ENCODE data around the gene LAYN. TPM values are rescaled to one million over a fixed set of nuclear protein-coding genes. Genes with fewer than 3 reads are reported as not detected.

Gene LAYN
- total RNA-seq, 1 donor from 2014 or later = 11.0 TPM

DNA sequence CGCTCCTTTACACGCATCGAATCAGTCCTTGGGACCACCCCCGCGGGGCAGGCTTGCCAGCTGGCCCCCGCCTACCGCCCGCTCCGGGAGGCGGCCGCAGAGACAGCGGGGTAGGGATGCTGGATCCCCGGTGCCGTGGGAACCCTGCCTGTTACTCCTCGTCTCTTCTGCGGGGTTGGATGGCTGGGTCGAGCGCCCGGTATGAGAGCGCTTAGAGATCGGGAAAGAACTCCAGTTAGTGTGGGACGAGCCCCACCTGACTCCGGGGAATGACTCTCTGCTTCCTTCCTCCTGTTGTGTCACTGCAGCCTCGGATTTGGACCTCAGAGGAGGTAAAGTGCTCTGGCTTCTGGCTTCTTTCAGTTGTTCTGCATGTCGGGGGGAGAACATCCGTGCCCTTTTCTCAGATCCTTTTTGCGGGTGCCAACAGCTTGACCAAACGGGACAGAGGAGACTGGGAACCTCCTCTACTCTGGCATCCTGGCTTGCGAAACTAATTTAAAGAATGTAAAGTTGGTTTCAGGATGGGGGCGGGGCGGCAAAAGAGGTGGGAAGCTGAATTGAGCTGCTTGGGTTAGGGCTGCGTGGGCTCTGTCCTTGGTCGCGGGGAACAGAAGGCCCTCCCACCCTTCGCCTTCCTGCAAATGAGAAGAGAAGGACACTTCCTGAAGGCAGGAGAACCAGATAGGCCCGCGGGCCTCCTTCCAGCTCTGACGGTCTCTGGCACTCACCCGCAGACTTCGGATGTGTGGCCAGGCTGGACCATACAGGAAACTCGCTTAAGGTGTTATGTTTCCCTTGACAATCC, 938 bp downstream of the LAYN start:
- Histone ChIP-seq H3K27me3 (ENCODE audit: control insufficient read depth in 3 of 3, insufficient read depth in 3 of 3, low read length in 3 of 3) (peaks cover 0 to 2% (median 0%) of the 10 kb centered on the region in 3 donors), H3K27ac (ENCODE audit: low read depth, low read length) (peak overlapping the region; percentile 57), H3K9me3 (ENCODE audit: control insufficient read depth in 3 of 3, low read length in 3 of 3) (no peaks in the 10 kb centered on the region), H3K4me3 (ENCODE audit: low read length in 3 of 3) (peak overlapping the region; percentile 61 to 77 (median 75)), H3K36me3 (ENCODE audit: control insufficient read depth in 3 of 3, insufficient read depth in 3 of 3, low read length in 3 of 3) (peaks cover 3 to 8% (median 6%) of the 10 kb centered on the region in 3 donors), H3K9ac (ENCODE audit: low read depth in 1 of 3, low read length in 3 of 3) (peak overlapping the region; percentile 48 to 69 (median 58)), H3K4me1 (ENCODE audit: control insufficient read depth in 3 of 3, insufficient read depth in 3 of 3, low read length in 3 of 3) (peaks cover 23 to 35% (median 27%) of the 10 kb centered on the region in 3 donors)

- Histone ChIP-seq H3K9me3 (ENCODE audit: control insufficient read depth in 3 of 3, low read length in 3 of 3) (no peaks in the 10 kb centered on the region), H3K4me3 (ENCODE audit: low read length in 3 of 3) (no peak overlapping the region), H3K27me3 (ENCODE audit: control insufficient read depth in 3 of 3, insufficient read depth in 3 of 3, low read length in 3 of 3) (peaks cover 0 to 2% (median 0%) of the 10 kb centered on the region in 3 donors), H3K36me3 (ENCODE audit: control insufficient read depth in 3 of 3, insufficient read depth in 3 of 3, low read length in 3 of 3) (peaks cover 3 to 14% (median 6%) of the 10 kb centered on the region in 3 donors), H3K27ac (ENCODE audit: low read depth, low read length) (no peak overlapping the region), H3K9ac (ENCODE audit: low read depth in 1 of 3, low read length in 3 of 3) (no peak overlapping the region), H3K4me1 (ENCODE audit: control insufficient read depth in 3 of 3, insufficient read depth in 3 of 3, low read length in 3 of 3) (peaks cover 23 to 35% (median 27%) of the 10 kb centered on the region in 3 donors)
Observed at GRCh38 chr11:111542606-111543275, 2.2 kb downstream of the LAYN start.

DNA sequence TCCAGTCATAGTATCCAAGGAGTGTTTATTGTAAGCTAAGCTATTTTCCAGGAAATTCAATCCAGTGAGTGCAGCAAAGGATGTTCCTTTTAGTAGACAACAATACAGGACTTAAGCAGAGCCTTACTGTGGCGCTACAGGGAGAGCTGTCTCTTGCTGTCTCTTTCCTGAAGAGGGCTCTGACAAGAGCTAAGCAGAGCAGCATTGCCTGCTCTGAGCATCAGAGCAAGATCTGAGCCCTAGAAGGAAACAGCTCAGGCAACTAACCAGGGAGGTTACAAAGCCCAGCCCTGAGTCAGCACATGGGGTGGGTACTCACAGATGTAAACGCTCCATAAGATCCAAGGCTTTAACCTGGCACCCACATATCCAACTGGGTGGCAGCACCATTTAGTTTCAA, 8.0 kb downstream of the LAYN start:
- Histone ChIP-seq H3K36me3 (ENCODE audit: control insufficient read depth in 3 of 3, insufficient read depth in 3 of 3, low read length in 3 of 3) (peaks cover 3 to 14% (median 6%) of the 10 kb centered on the region in 3 donors), H3K27me3 (ENCODE audit: control insufficient read depth in 3 of 3, insufficient read depth in 3 of 3, low read length in 3 of 3) (no peaks in the 10 kb centered on the region), H3K4me3 (ENCODE audit: low read length in 3 of 3) (peak overlapping the region in 2 of 3 donors; percentile 2 to 18)

DNA sequence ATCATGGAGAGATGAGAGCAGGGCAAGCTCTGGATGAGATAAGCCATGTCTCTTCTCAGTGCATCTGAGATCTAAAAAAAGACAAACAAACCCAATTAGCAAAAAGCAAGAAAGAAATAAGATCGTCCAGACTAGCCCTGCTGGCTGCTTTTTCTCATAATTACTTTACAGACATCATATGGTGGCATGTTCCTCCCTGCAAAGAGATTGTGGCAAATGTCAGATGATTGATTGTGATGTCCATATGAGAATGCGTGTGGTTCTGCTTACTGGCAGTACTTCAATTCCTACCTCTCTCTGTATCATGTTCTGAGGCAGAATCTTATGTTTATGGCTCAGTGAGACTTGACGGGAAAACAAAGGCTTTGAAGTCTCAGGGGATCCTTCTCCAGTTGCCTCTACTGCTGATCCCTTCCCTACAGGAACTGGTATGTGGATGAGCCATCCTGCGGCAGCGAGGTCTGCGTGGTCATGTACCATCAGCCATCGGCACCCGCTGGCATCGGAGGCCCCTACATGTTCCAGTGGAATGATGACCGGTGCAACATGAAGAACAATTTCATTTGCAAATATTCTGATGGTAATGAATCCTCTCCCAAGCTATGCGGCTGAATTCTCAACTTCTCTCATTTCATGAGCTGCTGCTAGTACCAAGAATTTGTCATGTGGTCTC, 8.8 kb downstream of the LAYN start:
- Histone ChIP-seq H3K4me3 (ENCODE audit: low read length in 3 of 3) (peak overlapping the region; percentile 19 to 36 (median 19)), H3K9ac (ENCODE audit: low read depth in 1 of 3, low read length in 3 of 3) (peak overlapping the region in 1 of 3 donors; percentile 1), H3K36me3 (ENCODE audit: control insufficient read depth in 3 of 3, insufficient read depth in 3 of 3, low read length in 3 of 3) (peaks cover 0 to 14% (median 6%) of the 10 kb centered on the region in 3 donors)

More for the DNA sequence above, 8.0 kb downstream of the LAYN start:
- Histone ChIP-seq H3K4me1 (ENCODE audit: control insufficient read depth in 3 of 3, insufficient read depth in 3 of 3, low read length in 3 of 3) (peaks cover 6 to 21% (median 19%) of the 10 kb centered on the region in 3 donors), H3K9ac (ENCODE audit: low read depth in 1 of 3, low read length in 3 of 3) (no peak overlapping the region), H3K9me3 (ENCODE audit: control insufficient read depth in 3 of 3, low read length in 3 of 3) (no peaks in the 10 kb centered on the region), H3K27ac (ENCODE audit: low read depth, low read length) (no peak overlapping the region)

GRCh38 chr11:111549869-111550203, 9.3 kb downstream of the LAYN start:
- Histone ChIP-seq H3K27ac (ENCODE audit: low read depth, low read length) (no peak overlapping the region), H3K4me1 (ENCODE audit: control insufficient read depth in 3 of 3, insufficient read depth in 3 of 3, low read length in 3 of 3) (peaks cover 6 to 21% (median 19%) of the 10 kb centered on the region in 3 donors), H3K9ac (ENCODE audit: low read depth in 1 of 3, low read length in 3 of 3) (no peak overlapping the region), H3K36me3 (ENCODE audit: control insufficient read depth in 3 of 3, insufficient read depth in 3 of 3, low read length in 3 of 3) (peaks cover 0 to 14% (median 6%) of the 10 kb centered on the region in 3 donors), H3K4me3 (ENCODE audit: low read length in 3 of 3) (no peak overlapping the region), H3K9me3 (ENCODE audit: control insufficient read depth in 3 of 3, low read length in 3 of 3) (no peaks in the 10 kb centered on the region), H3K27me3 (ENCODE audit: control insufficient read depth in 3 of 3, insufficient read depth in 3 of 3, low read length in 3 of 3) (no peaks in the 10 kb centered on the region)

More for the DNA sequence above, 8.8 kb downstream of the LAYN start:
- no peaks in the 10 kb centered on the region for H3K9me3 ChIP-seq (ENCODE audit: control insufficient read depth in 3 of 3, low read length in 3 of 3)
- no peaks in the 10 kb centered on the region for H3K27me3 ChIP-seq (ENCODE audit: control insufficient read depth in 3 of 3, insufficient read depth in 3 of 3, low read length in 3 of 3)
- H3K4me1 ChIP-seq (ENCODE audit: control insufficient read depth in 3 of 3, insufficient read depth in 3 of 3, low read length in 3 of 3) = peaks cover 6 to 21% (median 19%) of the 10 kb centered on the region in 3 donors
- H3K27ac ChIP-seq (ENCODE audit: low read depth, low read length) = no peak overlapping the region

DNA sequence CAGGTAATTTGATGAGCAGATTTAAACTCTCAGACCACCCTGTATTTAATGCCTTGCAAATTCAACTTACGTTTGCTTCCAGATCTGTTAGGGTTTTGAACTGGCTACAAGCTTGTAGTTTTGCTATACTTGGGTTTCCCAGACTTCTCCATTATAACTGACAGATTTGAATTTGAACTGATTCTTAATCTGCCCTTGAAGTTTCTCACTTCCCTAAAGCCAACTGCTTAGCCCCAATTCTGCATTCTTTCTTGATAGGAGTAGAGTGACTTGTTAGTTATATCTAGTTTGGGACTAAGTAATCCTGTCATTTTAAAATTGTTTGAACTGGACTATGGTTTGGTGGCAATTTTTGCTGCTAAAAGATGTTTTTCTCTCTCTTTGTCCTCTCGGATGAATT, 9.7 kb downstream of the LAYN start:
- no peak overlapping the region for H3K27ac ChIP-seq (ENCODE audit: low read depth, low read length)
- H3K4me3 ChIP-seq (ENCODE audit: low read length in 3 of 3) = no peak overlapping the region
- H3K9ac ChIP-seq (ENCODE audit: low read depth in 1 of 3, low read length in 3 of 3) = no peak overlapping the region
- H3K4me1 ChIP-seq (ENCODE audit: control insufficient read depth in 3 of 3, insufficient read depth in 3 of 3, low read length in 3 of 3) = peaks cover 6 to 21% (median 19%) of the 10 kb centered on the region in 3 donors
- no peaks in the 10 kb centered on the region for H3K27me3 ChIP-seq (ENCODE audit: control insufficient read depth in 3 of 3, insufficient read depth in 3 of 3, low read length in 3 of 3)
- no peaks in the 10 kb centered on the region for H3K9me3 ChIP-seq (ENCODE audit: control insufficient read depth in 3 of 3, low read length in 3 of 3)
- peaks cover 0 to 12% (median 6%) of the 10 kb centered on the region in 3 donors for H3K36me3 ChIP-seq (ENCODE audit: control insufficient read depth in 3 of 3, insufficient read depth in 3 of 3, low read length in 3 of 3)

- no peaks in the 10 kb centered on the region for H3K9me3 ChIP-seq (ENCODE audit: control insufficient read depth in 3 of 3, low read length in 3 of 3)
- H3K27ac ChIP-seq (ENCODE audit: low read depth, low read length) = no peak overlapping the region
- H3K27me3 ChIP-seq (ENCODE audit: control insufficient read depth in 3 of 3, insufficient read depth in 3 of 3, low read length in 3 of 3) = no peaks in the 10 kb centered on the region
- H3K36me3 ChIP-seq (ENCODE audit: control insufficient read depth in 3 of 3, insufficient read depth in 3 of 3, low read length in 3 of 3) = peaks cover 0 to 3% (median 0%) of the 10 kb centered on the region in 3 donors
- H3K4me3 ChIP-seq (ENCODE audit: low read length in 3 of 3) = no peak overlapping the region
- H3K4me1 ChIP-seq (ENCODE audit: control insufficient read depth in 3 of 3, insufficient read depth in 3 of 3, low read length in 3 of 3) = peaks cover 2 to 5% (median 3%) of the 10 kb centered on the region in 3 donors
- H3K9ac ChIP-seq (ENCODE audit: low read depth in 1 of 3, low read length in 3 of 3) = no peak overlapping the region
Observed at GRCh38 chr11:111554532-111554931, 14.0 kb downstream of the LAYN start.

- no peak overlapping the region for H3K27ac ChIP-seq (ENCODE audit: low read depth, low read length)
- H3K4me3 ChIP-seq (ENCODE audit: low read length in 3 of 3) = no peak overlapping the region
- H3K27me3 ChIP-seq (ENCODE audit: control insufficient read depth in 3 of 3, insufficient read depth in 3 of 3, low read length in 3 of 3) = no peaks in the 10 kb centered on the region
- H3K36me3 ChIP-seq (ENCODE audit: control insufficient read depth in 3 of 3, insufficient read depth in 3 of 3, low read length in 3 of 3) = peaks cover 0 to 3% (median 0%) of the 10 kb centered on the region in 3 donors
- H3K9ac ChIP-seq (ENCODE audit: low read depth in 1 of 3, low read length in 3 of 3) = peak overlapping the region in 1 of 3 donors; percentile 24
- no peaks in the 10 kb centered on the region for H3K9me3 ChIP-seq (ENCODE audit: control insufficient read depth in 3 of 3, low read length in 3 of 3)
- no peaks in the 10 kb centered on the region for H3K4me1 ChIP-seq (ENCODE audit: control insufficient read depth in 3 of 3, insufficient read depth in 3 of 3, low read length in 3 of 3)
Observed at GRCh38 chr11:111555255-111555654, 14.7 kb downstream of the LAYN start.

GRCh38 chr11:111557425-111558111, 17.0 kb downstream of the LAYN start:
- Histone ChIP-seq H3K27ac (ENCODE audit: low read depth, low read length) (no peak overlapping the region), H3K9me3 (ENCODE audit: control insufficient read depth in 3 of 3, low read length in 3 of 3) (no peaks in the 10 kb centered on the region), H3K4me3 (ENCODE audit: low read length in 3 of 3) (no peak overlapping the region), H3K36me3 (ENCODE audit: control insufficient read depth in 3 of 3, insufficient read depth in 3 of 3, low read length in 3 of 3) (peaks cover 0 to 4% (median 3%) of the 10 kb centered on the region in 3 donors), H3K27me3 (ENCODE audit: control insufficient read depth in 3 of 3, insufficient read depth in 3 of 3, low read length in 3 of 3) (no peaks in the 10 kb centered on the region), H3K9ac (ENCODE audit: low read depth in 1 of 3, low read length in 3 of 3) (no peak overlapping the region), H3K4me1 (ENCODE audit: control insufficient read depth in 3 of 3, insufficient read depth in 3 of 3, low read length in 3 of 3) (peaks cover 3 to 5% (median 5%) of the 10 kb centered on the region in 3 donors)

All from skeletal muscle tissue (tissue), 4 donors.